ENCODE data around the gene LIPK. TPM values are rescaled to one million over a fixed set of nuclear protein-coding genes. Genes with fewer than 3 reads are reported as not detected.

LIPK gene
- total and polyA plus RNA-seq, 7 donors: not detected

DNA sequence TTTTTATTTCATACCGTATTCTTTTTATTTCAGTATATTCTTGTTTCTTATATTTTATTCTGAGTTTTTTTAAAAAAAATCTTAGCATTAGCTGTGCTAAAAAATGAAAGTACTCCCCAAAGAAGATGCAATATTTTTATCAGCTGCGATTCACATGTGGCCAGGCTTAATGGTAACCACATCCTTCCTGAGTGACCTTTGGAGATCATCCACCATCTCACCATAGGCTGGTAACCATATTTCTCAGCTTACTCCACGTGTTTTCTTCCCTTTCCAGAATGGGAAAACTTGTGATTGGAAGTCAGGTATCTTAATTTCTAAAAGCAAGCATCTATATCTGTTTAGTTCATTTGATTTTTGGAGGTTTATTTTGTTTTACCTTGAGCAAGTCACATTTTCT lies 77.7 kb downstream of the LIPK start:
- TF ChIP-seq, protein P1, sequence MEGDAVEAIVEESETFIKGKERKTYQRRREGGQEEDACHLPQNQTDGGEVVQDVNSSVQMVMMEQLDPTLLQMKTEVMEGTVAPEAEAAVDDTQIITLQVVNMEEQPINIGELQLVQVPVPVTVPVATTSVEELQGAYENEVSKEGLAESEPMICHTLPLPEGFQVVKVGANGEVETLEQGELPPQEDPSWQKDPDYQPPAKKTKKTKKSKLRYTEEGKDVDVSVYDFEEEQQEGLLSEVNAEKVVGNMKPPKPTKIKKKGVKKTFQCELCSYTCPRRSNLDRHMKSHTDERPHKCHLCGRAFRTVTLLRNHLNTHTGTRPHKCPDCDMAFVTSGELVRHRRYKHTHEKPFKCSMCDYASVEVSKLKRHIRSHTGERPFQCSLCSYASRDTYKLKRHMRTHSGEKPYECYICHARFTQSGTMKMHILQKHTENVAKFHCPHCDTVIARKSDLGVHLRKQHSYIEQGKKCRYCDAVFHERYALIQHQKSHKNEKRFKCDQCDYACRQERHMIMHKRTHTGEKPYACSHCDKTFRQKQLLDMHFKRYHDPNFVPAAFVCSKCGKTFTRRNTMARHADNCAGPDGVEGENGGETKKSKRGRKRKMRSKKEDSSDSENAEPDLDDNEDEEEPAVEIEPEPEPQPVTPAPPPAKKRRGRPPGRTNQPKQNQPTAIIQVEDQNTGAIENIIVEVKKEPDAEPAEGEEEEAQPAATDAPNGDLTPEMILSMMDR (IDR thresholded peaks at IDR 0.05): no peak
- no peaks in the 10 kb centered on the region for H3K36me3 ChIP-seq (ENCODE audit: insufficient read depth in 1 of 2, low read depth in 1 of 2)
- no peak overlapping the region for H3K4me3 ChIP-seq
- 63 to 67% (median 63%) methylated on average over 3 of the region's 3 CpGs for WGBS, 3 donors
- DNase-seq (no peak), ATAC-seq (no peak)
- no peaks in the 10 kb centered on the region for H3K9me3 ChIP-seq
- H3K4me1 ChIP-seq: no peaks in the 10 kb centered on the region
- H3K27me3 ChIP-seq (ENCODE audit: insufficient read depth in 3 of 3, low read length in 2 of 3): no peaks in the 10 kb centered on the region
- H3K27ac ChIP-seq: no peak overlapping the region
- intact Hi-C loops (cut with DNase I): no loop called here

DNA sequence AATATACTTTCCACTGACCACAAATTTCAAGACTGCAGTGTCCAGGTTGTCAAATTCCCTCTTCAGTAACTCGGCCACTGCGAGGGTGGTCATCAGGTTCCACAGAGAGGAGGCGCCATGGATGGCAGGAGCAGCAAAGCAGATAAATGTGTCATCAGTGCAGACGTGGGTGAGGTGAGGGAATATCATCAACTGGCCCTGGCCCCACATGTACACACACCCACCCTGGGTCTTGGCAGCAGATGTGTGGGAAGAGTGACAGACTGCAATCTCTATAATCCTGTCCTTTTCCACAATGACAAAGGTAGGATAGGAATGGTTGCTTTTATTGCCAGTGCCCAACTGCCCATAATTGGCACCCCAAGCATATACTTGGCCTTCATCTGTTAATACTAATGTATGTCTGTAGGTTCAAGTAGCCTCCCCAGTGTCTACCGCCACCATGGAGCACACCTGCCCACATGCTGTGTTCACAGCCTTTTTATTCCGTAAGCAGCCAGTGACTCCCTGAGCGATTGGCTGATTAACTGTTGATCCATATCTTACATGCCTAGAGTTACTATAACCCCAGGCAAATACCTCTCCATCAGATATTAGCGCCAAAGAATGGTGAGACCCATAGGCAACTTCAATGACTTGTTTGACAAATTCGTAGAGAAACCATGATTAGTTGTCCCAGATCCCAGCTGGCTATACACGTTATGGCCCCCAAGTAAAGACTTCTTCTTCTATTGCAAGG lies 80.2 kb downstream of the LIPK start:
- ATAC-seq (no peak), DNase-seq (no peak)
- 88 to 89% (median 89%) methylated on average over 10 of the region's 10 CpGs for WGBS, 3 donors
- TF ChIP-seq, protein P1 (IDR thresholded peaks at IDR 0.05): no peak
- H3K4me3 ChIP-seq: no peak overlapping the region
- no peaks in the 10 kb centered on the region for H3K36me3 ChIP-seq (ENCODE audit: insufficient read depth in 1 of 2, low read depth in 1 of 2)
- no peak overlapping the region for H3K27ac ChIP-seq
- intact Hi-C loops (cut with DNase I): no loop called here
- no peaks in the 10 kb centered on the region for H3K27me3 ChIP-seq (ENCODE audit: insufficient read depth in 3 of 3, low read length in 2 of 3)
- H3K4me1 ChIP-seq: no peaks in the 10 kb centered on the region
- no peaks in the 10 kb centered on the region for H3K9me3 ChIP-seq

GRCh38 chr10:88787463-88787862 lies 81.4 kb downstream of the LIPK start:
- no peaks in the 10 kb centered on the region for H3K9me3 ChIP-seq
- no peaks in the 10 kb centered on the region for H3K4me1 ChIP-seq
- intact Hi-C loops (cut with DNase I): no loop called here
- no peak overlapping the region for H3K4me3 ChIP-seq
- H3K36me3 ChIP-seq (ENCODE audit: insufficient read depth in 1 of 2, low read depth in 1 of 2): no peaks in the 10 kb centered on the region
- 38 to 55% (median 46%) methylated on average over 5 of the region's 5 CpGs for WGBS, 3 donors
- no peaks in the 10 kb centered on the region for H3K27me3 ChIP-seq (ENCODE audit: insufficient read depth in 3 of 3, low read length in 2 of 3)
- ATAC-seq (no peak), DNase-seq (no peak)
- H3K27ac ChIP-seq: no peak overlapping the region
- TF ChIP-seq, protein P1 (IDR thresholded peaks at IDR 0.05): no peak

DNA sequence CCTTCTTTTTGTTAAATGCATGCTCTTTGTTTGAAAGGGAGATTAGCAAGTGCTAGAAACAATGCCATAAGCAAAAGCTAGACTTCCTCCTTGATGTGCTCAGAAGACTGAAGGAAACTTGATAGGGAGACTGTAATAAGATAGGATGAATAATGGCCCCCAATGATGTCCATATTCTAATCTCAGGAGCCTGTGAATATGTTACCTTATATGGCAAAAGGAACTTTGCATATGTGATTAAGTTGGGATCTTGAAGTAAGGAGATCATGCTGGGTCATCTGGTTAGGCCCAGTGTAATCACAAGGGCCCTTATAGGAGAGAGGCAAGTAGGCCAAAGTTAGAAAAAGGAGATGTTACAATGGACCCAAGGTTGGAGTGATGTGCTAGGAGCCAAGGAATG lies 82.9 kb downstream of the LIPK start:
- Histone ChIP-seq H3K4me1 (no peaks in the 10 kb centered on the region), H3K27me3 (ENCODE audit: insufficient read depth in 3 of 3, low read length in 2 of 3) (no peaks in the 10 kb centered on the region), H3K9me3 (no peaks in the 10 kb centered on the region), H3K27ac (no peak overlapping the region), H3K4me3 (no peak overlapping the region), H3K36me3 (ENCODE audit: insufficient read depth in 1 of 2, low read depth in 1 of 2) (no peaks in the 10 kb centered on the region)
- TF ChIP-seq, protein P1 (IDR thresholded peaks at IDR 0.05): no peak
- ATAC-seq (no peak), DNase-seq (no peak)
- intact Hi-C loops (cut with DNase I): no loop called here

GRCh38 chr10:88791924-88792323 lies 85.9 kb downstream of the LIPK start:
- H3K4me3 ChIP-seq: no peak overlapping the region
- intact Hi-C loops (cut with DNase I): no loop called here
- DNase-seq (no peak), ATAC-seq (peak in 1 of 4 donors; percentile 33)
- no peaks in the 10 kb centered on the region for H3K4me1 ChIP-seq
- H3K27me3 ChIP-seq (ENCODE audit: insufficient read depth in 3 of 3, low read length in 2 of 3): no peaks in the 10 kb centered on the region
- TF ChIP-seq, protein P1 (IDR thresholded peaks at IDR 0.05): peak; percentile 32
- WGBS, 3 donors: 49 to 52% (median 52%) methylated on average over 2 of the region's 2 CpGs
- no peaks in the 10 kb centered on the region for H3K9me3 ChIP-seq
- H3K36me3 ChIP-seq (ENCODE audit: insufficient read depth in 1 of 2, low read depth in 1 of 2): no peaks in the 10 kb centered on the region
- no peak overlapping the region for H3K27ac ChIP-seq

All from psoas muscle (tissue), 8 donors.